Osteocyte (in vitro differentiated cells): Measurements from ENCODE around the gene CDH13. TPM values are rescaled to one million over a fixed set of nuclear protein-coding genes. Genes with fewer than 3 reads are reported as not detected.

Experiments used
- DNase-seq: peaks from one replicate; pipeline ENCODE4 v3.0.0; 2021; ENCODE audit warnings: mixed read lengths; ENCODE audit not compliant: unreplicated experiment; ENCODE audit errors: extremely low spot score
- H3K27ac Mint-ChIP-seq: one replicate; pipeline ENCODE4 v1.8.0; 2021; ENCODE audit warnings: mild to moderate bottlenecking, mixed read lengths; ENCODE audit not compliant: unreplicated experiment
- H3K27me3 Mint-ChIP-seq: one replicate; pipeline ENCODE4 v1.8.0; 2021; ENCODE audit warnings: mixed read lengths; ENCODE audit not compliant: unreplicated experiment
- H3K36me3 Mint-ChIP-seq: one replicate; pipeline ENCODE4 v1.8.0; 2021; ENCODE audit warnings: mixed read lengths; ENCODE audit not compliant: unreplicated experiment
- H3K4me1 Mint-ChIP-seq: one replicate; pipeline ENCODE4 v1.8.0; 2021; ENCODE audit warnings: mixed read lengths; ENCODE audit not compliant: unreplicated experiment
- H3K4me3 Mint-ChIP-seq: one replicate; pipeline ENCODE4 v1.8.0; 2021; ENCODE audit warnings: mild to moderate bottlenecking, moderate library complexity, mixed read lengths; ENCODE audit not compliant: unreplicated experiment
- H3K9me3 Mint-ChIP-seq: one replicate; pipeline ENCODE4 v1.8.0; 2021; ENCODE audit warnings: mixed read lengths; ENCODE audit not compliant: unreplicated experiment
- CTCF ChIP-seq: fragments of 200-600 bp; sonication (generic); IDR thresholded peaks from 2 replicates; pipeline ENCODE4 v1.5.0; 2021; ENCODE audit warnings: antibody characterized with exemption, mild to moderate bottlenecking, moderate library complexity
- total RNA-seq: library from RNA; stranded (reverse); gene quantifications from 2 replicates; pipeline ENCODE4 v1.2.1, GENCODE V29; 2021

CDH13 gene
- total RNA-seq, 1 donor from 2014 or later: 27.0 TPM

GRCh38 chr16:83058376-83058775 lies 431.6 kb downstream of the CDH13 start:
- Mint-ChIP-seq H3K4me1 (no peaks in the 10 kb centered on the region), H3K9me3 (no peaks in the 10 kb centered on the region), H3K27ac (no peak overlapping the region), H3K36me3 (no peaks in the 10 kb centered on the region), H3K27me3 (no peaks in the 10 kb centered on the region), H3K4me3 (no peak overlapping the region)
- no peak for DNase-seq
- TF ChIP-seq CTCF: no peak

- Mint-ChIP-seq H3K4me3 (no peak overlapping the region), H3K27me3 (no peaks in the 10 kb centered on the region), H3K9me3 (no peaks in the 10 kb centered on the region), H3K27ac (no peak overlapping the region), H3K4me1 (peaks cover 1% of the 10 kb centered on the region), H3K36me3 (no peaks in the 10 kb centered on the region)
- TF ChIP-seq CTCF: no peak
- DNase-seq: no peak
Measured at GRCh38 chr16:83059237-83059636, 432.5 kb downstream of the CDH13 start.

- Mint-ChIP-seq H3K4me1 (peaks cover 16% of the 10 kb centered on the region), H3K27me3 (no peaks in the 10 kb centered on the region), H3K36me3 (no peaks in the 10 kb centered on the region), H3K4me3 (no peak overlapping the region), H3K27ac (no peak overlapping the region), H3K9me3 (peaks cover 5% of the 10 kb centered on the region)
- no peak for DNase-seq
- TF ChIP-seq CTCF: no peak
Measured at GRCh38 chr16:83066011-83066410, 439.2 kb downstream of the CDH13 start.

- Mint-ChIP-seq H3K27me3 (no peaks in the 10 kb centered on the region), H3K27ac (no peak overlapping the region), H3K9me3 (peaks cover 5% of the 10 kb centered on the region), H3K4me3 (no peak overlapping the region), H3K4me1 (peaks cover 16% of the 10 kb centered on the region), H3K36me3 (no peaks in the 10 kb centered on the region)
- TF ChIP-seq CTCF: no peak
- no peak for DNase-seq
Measured at GRCh38 chr16:83066881-83067280, 440.1 kb downstream of the CDH13 start.

- Mint-ChIP-seq H3K9me3 (peaks cover 5% of the 10 kb centered on the region), H3K27ac (no peak overlapping the region), H3K4me1 (peaks cover 23% of the 10 kb centered on the region), H3K4me3 (no peak overlapping the region), H3K27me3 (no peaks in the 10 kb centered on the region), H3K36me3 (no peaks in the 10 kb centered on the region)
- peak; percentile 61 for TF ChIP-seq CTCF
- DNase-seq: no peak
Measured at GRCh38 chr16:83068686-83069085, 441.9 kb downstream of the CDH13 start.
